Endothelial cell of umbilical vein (primary cell): ENCODE data around the gene SAFB. TPM values are rescaled to one million over a fixed set of nuclear protein-coding genes. Genes with fewer than 3 reads are reported as not detected.

ENCODE experiments used
- BruUV-seq: library from RNA; stranded (reverse); fragments of 400-500 nt; replicated peaks from 2 replicates; lab custom pipeline; 2021; lab: Mats Ljungman, UMichigan
- CTCF ChIA-PET: fragments of 300-600, 350-600 bp; sonication (Branson Sonifier 250); formaldehyde crosslinking; loops from one replicate; lab custom pipeline; 2021; ENCODE audit warnings: antibody characterized with exemption, inconsistent platforms; lab: Charles Lee
- POLR2A ChIA-PET: fragments of 300-600, 350-600 bp; sonication (Branson Sonifier 250); formaldehyde crosslinking; loops from one replicate; lab custom pipeline; 2021; ENCODE audit warnings: antibody characterized with exemption, inconsistent platforms; lab: Charles Lee
- DNase-seq: peaks from one replicate; pipeline ENCODE4 v3.0.0-alpha.2; 2011; ENCODE audit warnings: low read depth, low spot score
- FAIRE-seq: peaks from 2 replicates; lab custom pipeline; 2011; peaks lifted over from hg19 to GRCh38; lab: Jason Lieb, UNC
- H2AFZ ChIP-seq: 2 replicates; pipeline ENCODE4 v1.6.0; 2012; ENCODE audit warnings: low read depth, low read length, control low read depth, inconsistent platforms
- H3K27ac ChIP-seq: 2 replicates; pipeline ENCODE4 v1.5.1; 2011; ENCODE audit warnings: low read depth, mild to moderate bottlenecking, control low read depth, low read length, moderate library complexity; ENCODE audit not compliant: insufficient read depth
- H3K27me3 ChIP-seq, 2 experiments: 2 replicates each; pipeline versions ENCODE4 v1.6.0 to v1.6.1; 2011; ENCODE audit warnings: low read length in 2 of 2, mixed read lengths in 1 of 2; ENCODE audit not compliant: control insufficient read depth in 2 of 2, insufficient read depth in 2 of 2
- H3K36me3 ChIP-seq, 2 experiments: 2 replicates in 1 of 2; 3 replicates in 1 of 2; pipeline ENCODE4 v1.5.1; 2011; ENCODE audit warnings: low read length in 2 of 2, mild to moderate bottlenecking in 1 of 2, moderate library complexity in 1 of 2; ENCODE audit not compliant: control insufficient read depth in 2 of 2, insufficient read depth in 2 of 2; ENCODE audit errors: extremely low read depth in 1 of 2
- H3K4me1 ChIP-seq: 3 replicates; pipeline ENCODE4 v1.5.1; 2011; ENCODE audit warnings: mild to moderate bottlenecking, low read length; ENCODE audit not compliant: control insufficient read depth, insufficient read depth; ENCODE audit errors: extremely low read depth
- H3K4me2 ChIP-seq: 2 replicates; pipeline ENCODE4 v1.6.1; 2011; ENCODE audit warnings: low read length, control low read depth, mixed read lengths; ENCODE audit not compliant: insufficient read depth
- H3K4me3 ChIP-seq, 3 experiments: fragments of 200-600 bp in 1 of 3; sonication (generic), shearing (Covaris generic) in 1 of 3; replicated peaks in 1 of 3; 2 replicates each; pipeline ENCODE4 v1.5.1; 2011 to 2016; ENCODE audit warnings: control low read depth in 3 of 3, low read length in 3 of 3, mild to moderate bottlenecking in 2 of 3, inconsistent platforms in 1 of 3, low read depth in 1 of 3, moderate library complexity in 1 of 3; ENCODE audit not compliant: insufficient read depth in 1 of 3
- H3K79me2 ChIP-seq: 2 replicates; pipeline ENCODE4 v1.6.0; 2012; ENCODE audit warnings: low read length, inconsistent platforms; ENCODE audit not compliant: control insufficient read depth, insufficient read depth
- H3K9ac ChIP-seq: replicated peaks from 2 replicates; pipeline ENCODE3; 2011; ENCODE audit warnings: low read length, control low read depth; ENCODE audit not compliant: insufficient read depth; ENCODE audit errors: extremely low read depth
- H3K9me1 ChIP-seq: replicated peaks from 3 replicates; pipeline ENCODE4 v1.6.0; 2011; ENCODE audit warnings: mild to moderate bottlenecking, low read length; ENCODE audit not compliant: control insufficient read depth, insufficient read depth; ENCODE audit errors: extremely low read depth
- H3K9me3 ChIP-seq: replicated peaks from 2 replicates; pipeline ENCODE4 v1.5.1; 2012; ENCODE audit warnings: low read length, inconsistent platforms; ENCODE audit not compliant: control insufficient read depth, insufficient read depth
- H4K20me1 ChIP-seq: replicated peaks from 2 replicates; pipeline ENCODE3; 2011; ENCODE audit warnings: mild to moderate bottlenecking, low read length; ENCODE audit not compliant: control insufficient read depth, insufficient read depth; ENCODE audit errors: extremely low read depth
- EZH2 ChIP-seq: IDR thresholded peaks from 2 replicates; pipeline ENCODE4 v1.6.1; 2012; ENCODE audit warnings: borderline replicate concordance, low read depth, mild to moderate bottlenecking, moderate library complexity, low read length, inconsistent platforms; ENCODE audit not compliant: severe bottlenecking
- FOS ChIP-seq: IDR thresholded peaks from 2 replicates; pipeline ENCODE4 v1.6.1; 2011; ENCODE audit warnings: mild to moderate bottlenecking, low read length, moderate library complexity, borderline replicate concordance; ENCODE audit not compliant: insufficient read depth
- GATA2 ChIP-seq: IDR thresholded peaks from 2 replicates; pipeline ENCODE4 v1.7.0; 2011; ENCODE audit warnings: low read depth, mild to moderate bottlenecking, moderate library complexity, mixed read lengths, low read length; ENCODE audit not compliant: insufficient read length, insufficient read depth
- JUN ChIP-seq: IDR thresholded peaks from 2 replicates; pipeline ENCODE4 v1.6.1; 2011; ENCODE audit warnings: borderline replicate concordance, low read depth; ENCODE audit not compliant: insufficient read length, insufficient read depth
- MAX ChIP-seq: IDR thresholded peaks from 2 replicates; pipeline ENCODE4 v1.6.1; 2011; ENCODE audit not compliant: insufficient read depth, insufficient read length
- MYC ChIP-seq: IDR thresholded peaks from one replicate; pipeline ENCODE4 v1.6.1; 2011; ENCODE audit warnings: mild to moderate bottlenecking, low read depth, low read length
- POLR2A ChIP-seq: IDR thresholded peaks from 2 replicates; pipeline ENCODE4 v1.6.1; 2012; ENCODE audit warnings: low read depth, mild to moderate bottlenecking, control low read depth, low read length
- POLR2AphosphoS5 ChIP-seq: IDR thresholded peaks from 2 replicates; pipeline ENCODE4 v1.6.1; 2012; ENCODE audit warnings: low read depth, mild to moderate bottlenecking, control low read depth, low read length, moderate library complexity; ENCODE audit not compliant: insufficient read depth
- dilution Hi-C: fragments of 300-500 bp; cut with MboI; formaldehyde crosslinking; loops from one replicate; pipeline ENCODE4 v1.15.0; 2019; ENCODE audit warnings: low sequenced_read_pairs; ENCODE audit not compliant: extremely low pct_ligation_motif_present
- intact Hi-C: fragments of 100-400 bp; cut with micrococcal nuclease; formaldehyde crosslinking; loops from one replicate; pipeline ENCODE4 v1.10.0; 2022
- polyA plus RNA-seq, 4 experiments: library from polyadenylated mRNA; depleted of rRNA in 3 of 4; stranded (reverse) in 3 of 4; unstranded in 1 of 4; fragments of >200 nt; gene quantifications; 2 replicates each; pipeline versions ENCODE4 v1.2.1 to v1.2.3, GENCODE V29; 2011 to 2012; ENCODE audit warnings: missing spikeins in 1 of 4
- total RNA-seq: library from RNA; stranded (reverse); gene quantifications from 2 replicates; pipeline ENCODE4 v1.2.3, GENCODE V29; 2021
- TF ChIP-seq, protein P1 (sequence below), 2 donors: IDR thresholded peaks; 1 replicate in 1 of 2; 2 replicates in 1 of 2; pipeline ENCODE4 v1.5.1; 2011; ENCODE audit warnings: low read length in 2 of 2, mild to moderate bottlenecking in 2 of 2, moderate library complexity in 2 of 2, control low read depth in 1 of 2, inconsistent platforms in 1 of 2, low read depth in 1 of 2; ENCODE audit not compliant: insufficient read depth in 1 of 2; ENCODE audit errors: extremely low read depth in 1 of 2

Gene SAFB
- total and polyA plus RNA-seq, 2 donors (not counting 3 experiments of a cell fraction or from before 2014, with no cell fraction given), result 44.7 to 109 TPM

DNA sequence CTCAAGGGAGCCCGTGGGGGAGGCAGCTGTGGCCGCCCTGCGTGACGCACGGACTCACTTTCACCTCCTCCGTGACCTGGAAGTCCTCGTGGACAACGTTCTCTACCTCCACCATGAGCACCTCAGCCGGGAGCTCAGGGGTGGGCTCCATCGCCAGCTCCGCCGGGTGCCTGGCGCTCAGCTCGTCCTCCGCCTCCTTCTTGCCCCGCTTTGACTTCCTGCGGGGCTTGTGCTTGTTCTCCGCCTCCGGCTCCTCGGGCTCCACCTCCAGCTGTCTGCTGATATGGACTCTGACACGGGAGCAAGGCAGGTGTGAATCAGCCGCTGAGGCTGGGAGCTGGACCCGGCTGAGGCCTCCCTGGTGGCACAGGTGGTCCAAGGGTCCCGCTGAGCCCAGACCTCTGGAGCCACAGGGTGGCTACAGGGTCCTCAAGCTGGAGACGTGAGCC is 88.9 kb downstream of the SAFB start:
- intact Hi-C loops (no loop called here), dilution Hi-C loops (no loop called here)
- H3K36me3 ChIP-seq, result peaks cover 3 to 38% of the 10 kb centered on the region in 2 experiments
- no peak overlapping the region for H3K4me2 ChIP-seq
- no peaks in the 10 kb centered on the region for H3K9me3 ChIP-seq
- H3K79me2 ChIP-seq, result peaks cover 18% of the 10 kb centered on the region
- CTCF ChIA-PET, result no interaction called here
- no peaks in the 10 kb centered on the region for H4K20me1 ChIP-seq
- H3K27me3 ChIP-seq, result no peaks in the 10 kb centered on the region
- TF ChIP-seq, protein P1, sequence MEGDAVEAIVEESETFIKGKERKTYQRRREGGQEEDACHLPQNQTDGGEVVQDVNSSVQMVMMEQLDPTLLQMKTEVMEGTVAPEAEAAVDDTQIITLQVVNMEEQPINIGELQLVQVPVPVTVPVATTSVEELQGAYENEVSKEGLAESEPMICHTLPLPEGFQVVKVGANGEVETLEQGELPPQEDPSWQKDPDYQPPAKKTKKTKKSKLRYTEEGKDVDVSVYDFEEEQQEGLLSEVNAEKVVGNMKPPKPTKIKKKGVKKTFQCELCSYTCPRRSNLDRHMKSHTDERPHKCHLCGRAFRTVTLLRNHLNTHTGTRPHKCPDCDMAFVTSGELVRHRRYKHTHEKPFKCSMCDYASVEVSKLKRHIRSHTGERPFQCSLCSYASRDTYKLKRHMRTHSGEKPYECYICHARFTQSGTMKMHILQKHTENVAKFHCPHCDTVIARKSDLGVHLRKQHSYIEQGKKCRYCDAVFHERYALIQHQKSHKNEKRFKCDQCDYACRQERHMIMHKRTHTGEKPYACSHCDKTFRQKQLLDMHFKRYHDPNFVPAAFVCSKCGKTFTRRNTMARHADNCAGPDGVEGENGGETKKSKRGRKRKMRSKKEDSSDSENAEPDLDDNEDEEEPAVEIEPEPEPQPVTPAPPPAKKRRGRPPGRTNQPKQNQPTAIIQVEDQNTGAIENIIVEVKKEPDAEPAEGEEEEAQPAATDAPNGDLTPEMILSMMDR (IDR thresholded peaks at IDR 0.05; ENCODE audit: extremely low read depth in 1 of 2, insufficient read depth in 1 of 2, low read depth in 1 of 2, low read length in 2 of 2), result no peak
- TF ChIP-seq POLR2AphosphoS5 (no peak), MAX (no peak), MYC (no peak), EZH2 (no peak), JUN (no peak), GATA2 (no peak), FOS (no peak), POLR2A (no peak)
- no peak overlapping the region for H3K27ac ChIP-seq
- H3K4me3 ChIP-seq, result no peak overlapping the region
- H3K9me1 ChIP-seq, result no peaks in the 10 kb centered on the region
- H2AFZ ChIP-seq, result no peak overlapping the region
- DNase-seq, result no peak
- POLR2A ChIA-PET, result interaction anchor here (0.6 kb wide), 1 partner anchor 25 kb away, joined by 3 read pairs; no protein-coding TSS in a partner anchor
- H3K9ac ChIP-seq, result no peak overlapping the region
- FAIRE-seq, result no peak
- H3K4me1 ChIP-seq, result no peaks in the 10 kb centered on the region
- no TSS peak for BruUV-seq
